ENCODE data around the gene RPP14. TPM values are rescaled to one million over a fixed set of nuclear protein-coding genes. Genes with fewer than 3 reads are reported as not detected.

The RPP14 gene
- total RNA-seq, 1 donor from 2014 or later, result 18.4 TPM

DNA sequence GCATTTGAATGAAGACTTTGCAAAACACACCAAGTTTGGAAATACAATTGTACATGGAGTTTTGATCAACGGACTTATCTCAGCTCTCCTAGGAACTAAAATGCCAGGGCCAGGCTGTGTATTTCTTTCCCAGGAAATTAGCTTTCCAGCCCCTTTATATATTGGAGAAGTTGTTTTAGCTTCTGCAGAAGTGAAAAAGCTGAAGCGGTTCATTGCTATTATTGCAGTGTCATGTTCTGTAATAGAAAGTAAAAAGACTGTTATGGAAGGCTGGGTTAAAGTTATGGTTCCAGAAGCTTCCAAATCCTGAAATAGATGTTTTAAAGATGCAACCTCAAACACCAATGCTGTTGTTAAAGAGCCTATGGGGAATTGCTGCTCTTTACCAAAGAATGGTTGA lies 11.8 kb downstream of the RPP14 start:
- Mint-ChIP-seq H3K4me3 (ENCODE audit: unreplicated experiment) (no peak overlapping the region), H3K36me3 (ENCODE audit: unreplicated experiment) (no peaks in the 10 kb centered on the region), H3K4me1 (ENCODE audit: low read depth, unreplicated experiment) (no peaks in the 10 kb centered on the region), H3K9me3 (ENCODE audit: unreplicated experiment) (no peaks in the 10 kb centered on the region), H3K27ac (ENCODE audit: unreplicated experiment) (no peak overlapping the region), H3K27me3 (ENCODE audit: unreplicated experiment) (peaks cover 1% of the 10 kb centered on the region)
- no peak for DNase-seq
- TF ChIP-seq, protein P1, sequence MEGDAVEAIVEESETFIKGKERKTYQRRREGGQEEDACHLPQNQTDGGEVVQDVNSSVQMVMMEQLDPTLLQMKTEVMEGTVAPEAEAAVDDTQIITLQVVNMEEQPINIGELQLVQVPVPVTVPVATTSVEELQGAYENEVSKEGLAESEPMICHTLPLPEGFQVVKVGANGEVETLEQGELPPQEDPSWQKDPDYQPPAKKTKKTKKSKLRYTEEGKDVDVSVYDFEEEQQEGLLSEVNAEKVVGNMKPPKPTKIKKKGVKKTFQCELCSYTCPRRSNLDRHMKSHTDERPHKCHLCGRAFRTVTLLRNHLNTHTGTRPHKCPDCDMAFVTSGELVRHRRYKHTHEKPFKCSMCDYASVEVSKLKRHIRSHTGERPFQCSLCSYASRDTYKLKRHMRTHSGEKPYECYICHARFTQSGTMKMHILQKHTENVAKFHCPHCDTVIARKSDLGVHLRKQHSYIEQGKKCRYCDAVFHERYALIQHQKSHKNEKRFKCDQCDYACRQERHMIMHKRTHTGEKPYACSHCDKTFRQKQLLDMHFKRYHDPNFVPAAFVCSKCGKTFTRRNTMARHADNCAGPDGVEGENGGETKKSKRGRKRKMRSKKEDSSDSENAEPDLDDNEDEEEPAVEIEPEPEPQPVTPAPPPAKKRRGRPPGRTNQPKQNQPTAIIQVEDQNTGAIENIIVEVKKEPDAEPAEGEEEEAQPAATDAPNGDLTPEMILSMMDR (IDR thresholded peaks at IDR 0.05; ENCODE audit: partially characterized antibody, unreplicated experiment), result no peak

DNA sequence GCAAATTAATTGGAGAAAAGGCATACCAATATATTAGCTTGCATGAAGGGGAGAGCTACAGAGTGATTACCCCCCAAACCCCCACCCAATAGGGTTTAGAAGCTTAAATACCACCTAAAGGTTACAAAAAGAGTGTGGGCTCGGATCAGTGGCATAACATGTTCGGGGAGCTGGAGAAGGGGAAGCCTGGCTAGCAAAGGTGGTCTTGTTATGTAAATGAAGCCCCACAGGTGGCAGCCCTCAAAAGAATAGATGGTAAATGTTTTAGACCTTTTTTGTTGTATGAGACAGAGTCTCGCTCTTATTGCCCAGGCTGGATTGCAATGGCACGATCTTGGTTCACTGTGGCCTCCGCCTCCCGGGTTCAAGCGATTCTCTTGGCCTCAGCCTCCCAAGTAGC lies 15.7 kb downstream of the RPP14 start:
- DNase-seq, result no peak
- H3K27ac Mint-ChIP-seq (ENCODE audit: unreplicated experiment), result no peak overlapping the region
- H3K4me3 Mint-ChIP-seq (ENCODE audit: unreplicated experiment), result no peak overlapping the region
- TF ChIP-seq, protein P1 (IDR thresholded peaks at IDR 0.05; ENCODE audit: partially characterized antibody, unreplicated experiment), result no peak
- no peaks in the 10 kb centered on the region for H3K9me3 Mint-ChIP-seq (ENCODE audit: unreplicated experiment)
- H3K36me3 Mint-ChIP-seq (ENCODE audit: unreplicated experiment), result no peaks in the 10 kb centered on the region
- peaks cover 1% of the 10 kb centered on the region for H3K27me3 Mint-ChIP-seq (ENCODE audit: unreplicated experiment)
- H3K4me1 Mint-ChIP-seq (ENCODE audit: low read depth, unreplicated experiment), result no peaks in the 10 kb centered on the region

DNA sequence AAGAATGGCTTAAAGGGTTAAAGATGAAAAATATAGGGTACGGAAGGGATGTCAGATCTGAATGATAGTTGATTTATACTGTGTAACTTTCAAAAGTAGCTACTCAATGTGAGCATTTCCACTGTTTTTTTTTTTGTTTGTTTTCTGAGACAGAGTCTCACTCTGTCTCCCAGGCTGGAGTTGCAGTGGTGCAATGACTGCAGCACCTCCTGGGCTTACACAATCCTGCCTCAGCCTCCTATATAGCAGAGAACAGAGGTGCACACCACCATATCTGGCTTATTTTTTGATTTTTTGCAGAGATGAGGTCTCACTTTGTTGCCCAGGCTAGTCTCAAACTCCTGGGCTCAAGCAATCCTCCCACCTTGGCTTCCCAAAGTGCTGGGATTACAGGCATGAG lies 16.7 kb downstream of the RPP14 start:
- TF ChIP-seq, protein P1 (IDR thresholded peaks at IDR 0.05; ENCODE audit: partially characterized antibody, unreplicated experiment), result no peak
- Mint-ChIP-seq H3K9me3 (ENCODE audit: unreplicated experiment) (no peaks in the 10 kb centered on the region), H3K27me3 (ENCODE audit: unreplicated experiment) (peaks cover 1% of the 10 kb centered on the region), H3K36me3 (ENCODE audit: unreplicated experiment) (no peaks in the 10 kb centered on the region), H3K4me1 (ENCODE audit: low read depth, unreplicated experiment) (no peaks in the 10 kb centered on the region), H3K27ac (ENCODE audit: unreplicated experiment) (no peak overlapping the region), H3K4me3 (ENCODE audit: unreplicated experiment) (no peak overlapping the region)
- no peak for DNase-seq

- H3K9me3 Mint-ChIP-seq (ENCODE audit: unreplicated experiment), result no peaks in the 10 kb centered on the region
- H3K4me3 Mint-ChIP-seq (ENCODE audit: unreplicated experiment), result no peak overlapping the region
- H3K4me1 Mint-ChIP-seq (ENCODE audit: low read depth, unreplicated experiment), result no peaks in the 10 kb centered on the region
- TF ChIP-seq, protein P1 (IDR thresholded peaks at IDR 0.05; ENCODE audit: partially characterized antibody, unreplicated experiment), result no peak
- peaks cover 1% of the 10 kb centered on the region for H3K27me3 Mint-ChIP-seq (ENCODE audit: unreplicated experiment)
- DNase-seq, result no peak
- H3K36me3 Mint-ChIP-seq (ENCODE audit: unreplicated experiment), result no peaks in the 10 kb centered on the region
- H3K27ac Mint-ChIP-seq (ENCODE audit: unreplicated experiment), result no peak overlapping the region
Observed at GRCh38 chr3:58323529-58324390, 17.7 kb downstream of the RPP14 start.

Data from glutamatergic neuron (in vitro differentiated cells).